SH-SY5Y (cell line): ENCODE data around the gene BRD7.

Experiments
- GATA2 ChIP-seq: IDR thresholded peaks from 2 replicates; pipeline ENCODE4 v1.6.1; 2011; ENCODE audit warnings: mild to moderate bottlenecking, low read depth, low read length
- GATA3 ChIP-seq: IDR thresholded peaks from 2 replicates; pipeline ENCODE4 v1.6.1; 2011; ENCODE audit warnings: low read depth, mild to moderate bottlenecking, low read length, moderate library complexity

DNA sequence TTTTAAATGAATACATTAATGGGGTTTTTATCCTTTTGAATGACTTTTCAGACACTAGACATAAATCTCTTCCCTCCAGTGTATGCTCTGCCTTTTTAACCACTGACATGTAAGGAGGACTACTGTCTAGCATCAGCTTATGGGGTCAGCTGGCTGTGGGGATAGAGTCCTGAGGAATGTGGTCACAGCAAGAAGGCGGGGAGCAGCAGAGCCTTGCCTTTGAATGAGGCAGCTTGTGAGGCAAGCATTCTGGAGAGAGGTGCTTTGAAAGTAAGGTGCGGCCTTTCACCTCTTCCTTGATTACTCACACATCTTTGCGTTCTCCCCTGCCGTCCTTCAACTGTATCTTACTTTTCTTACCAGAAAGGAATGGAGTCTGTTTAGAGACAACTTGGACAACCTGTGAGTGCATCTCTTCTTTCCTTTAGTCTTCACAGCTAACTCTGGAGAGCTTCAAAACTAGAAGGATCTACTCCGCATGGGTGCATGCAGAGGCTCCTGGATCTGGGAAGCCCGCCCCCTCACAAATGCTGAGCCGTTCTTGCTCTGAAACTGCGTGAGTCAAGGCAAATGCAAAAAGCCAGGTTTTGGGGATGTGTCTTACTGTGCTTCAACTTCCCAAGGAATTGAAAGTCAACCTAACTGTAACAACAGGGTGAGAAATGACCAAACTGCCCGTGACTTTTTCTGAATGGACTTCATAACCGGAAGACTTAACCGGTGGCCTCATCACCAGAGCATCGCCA, 52.5 kb downstream of the BRD7 start:
- TF ChIP-seq GATA2 = no peak
- no peak for TF ChIP-seq GATA3
